ENCODE results near the gene C2orf92.

C2orf92 gene

GRCh38 chr2:97736185-97736584, 66.7 kb downstream of the C2orf92 start:
- no peak overlapping the region for H3K9ac ChIP-seq (ENCODE audit: low read length in 5 of 5)
- peaks cover 0 to 3% (median 0%) of the 10 kb centered on the region in 5 donors for H3K27me3 ChIP-seq (ENCODE audit: control insufficient read depth in 5 of 5, insufficient read depth in 4 of 5, low read length in 5 of 5)
- peaks cover 0 to 5% (median 3%) of the 10 kb centered on the region in 5 donors for H3K4me1 ChIP-seq (ENCODE audit: control insufficient read depth in 5 of 5, insufficient read depth in 5 of 5, low read length in 5 of 5)
- H3K9me3 ChIP-seq (ENCODE audit: control insufficient read depth in 5 of 5, low read length in 5 of 5) = no peaks in the 10 kb centered on the region
- no peaks in the 10 kb centered on the region for H3K36me3 ChIP-seq (ENCODE audit: control insufficient read depth in 5 of 5, insufficient read depth in 5 of 5, low read length in 5 of 5)
- no peak overlapping the region for H3K27ac ChIP-seq (ENCODE audit: low read depth, low read length)
- H3K4me3 ChIP-seq (ENCODE audit: low read depth in 1 of 5, low read length in 5 of 5) = no peak overlapping the region

GRCh38 chr2:97736608-97737330, 67.3 kb downstream of the C2orf92 start:
- H3K9ac ChIP-seq (ENCODE audit: low read length in 5 of 5) = no peak overlapping the region
- no peaks in the 10 kb centered on the region for H3K9me3 ChIP-seq (ENCODE audit: control insufficient read depth in 5 of 5, low read length in 5 of 5)
- peaks cover 0 to 3% (median 0%) of the 10 kb centered on the region in 5 donors for H3K27me3 ChIP-seq (ENCODE audit: control insufficient read depth in 5 of 5, insufficient read depth in 4 of 5, low read length in 5 of 5)
- H3K27ac ChIP-seq (ENCODE audit: low read depth, low read length) = no peak overlapping the region
- no peak overlapping the region for H3K4me3 ChIP-seq (ENCODE audit: low read depth in 1 of 5, low read length in 5 of 5)
- peaks cover 0 to 10% (median 3%) of the 10 kb centered on the region in 5 donors for H3K4me1 ChIP-seq (ENCODE audit: control insufficient read depth in 5 of 5, insufficient read depth in 5 of 5, low read length in 5 of 5)
- H3K36me3 ChIP-seq (ENCODE audit: control insufficient read depth in 5 of 5, insufficient read depth in 5 of 5, low read length in 5 of 5) = no peaks in the 10 kb centered on the region

- Histone ChIP-seq H3K36me3 (ENCODE audit: control insufficient read depth in 5 of 5, insufficient read depth in 5 of 5, low read length in 5 of 5) (no peaks in the 10 kb centered on the region), H3K4me1 (ENCODE audit: control insufficient read depth in 5 of 5, insufficient read depth in 5 of 5, low read length in 5 of 5) (peaks cover 0 to 18% (median 3%) of the 10 kb centered on the region in 5 donors), H3K9me3 (ENCODE audit: control insufficient read depth in 5 of 5, low read length in 5 of 5) (no peaks in the 10 kb centered on the region), H3K27me3 (ENCODE audit: control insufficient read depth in 5 of 5, insufficient read depth in 4 of 5, low read length in 5 of 5) (peaks cover 0 to 3% (median 0%) of the 10 kb centered on the region in 5 donors), H3K27ac (ENCODE audit: low read depth, low read length) (no peak overlapping the region), H3K9ac (ENCODE audit: low read length in 5 of 5) (no peak overlapping the region), H3K4me3 (ENCODE audit: low read depth in 1 of 5, low read length in 5 of 5) (no peak overlapping the region)
These were observed 68.1 kb downstream of the C2orf92 start for GRCh38 chr2:97737421-97738178.

- peaks cover 0 to 3% (median 0%) of the 10 kb centered on the region in 5 donors for H3K27me3 ChIP-seq (ENCODE audit: control insufficient read depth in 5 of 5, insufficient read depth in 4 of 5, low read length in 5 of 5)
- H3K27ac ChIP-seq (ENCODE audit: low read depth, low read length) = no peak overlapping the region
- peaks cover 0 to 18% (median 3%) of the 10 kb centered on the region in 5 donors for H3K4me1 ChIP-seq (ENCODE audit: control insufficient read depth in 5 of 5, insufficient read depth in 5 of 5, low read length in 5 of 5)
- no peak overlapping the region for H3K4me3 ChIP-seq (ENCODE audit: low read depth in 1 of 5, low read length in 5 of 5)
- H3K36me3 ChIP-seq (ENCODE audit: control insufficient read depth in 5 of 5, insufficient read depth in 5 of 5, low read length in 5 of 5) = no peaks in the 10 kb centered on the region
- no peak overlapping the region for H3K9ac ChIP-seq (ENCODE audit: low read length in 5 of 5)
- H3K9me3 ChIP-seq (ENCODE audit: control insufficient read depth in 5 of 5, low read length in 5 of 5) = no peaks in the 10 kb centered on the region
These were observed 68.9 kb downstream of the C2orf92 start for GRCh38 chr2:97738179-97739019.

GRCh38 chr2:97739020-97739892, 69.7 kb downstream of the C2orf92 start:
- Histone ChIP-seq H3K27ac (ENCODE audit: low read depth, low read length) (no peak overlapping the region), H3K4me1 (ENCODE audit: control insufficient read depth in 5 of 5, insufficient read depth in 5 of 5, low read length in 5 of 5) (peaks cover 0 to 18% (median 3%) of the 10 kb centered on the region in 5 donors), H3K4me3 (ENCODE audit: low read depth in 1 of 5, low read length in 5 of 5) (no peak overlapping the region), H3K9ac (ENCODE audit: low read length in 5 of 5) (no peak overlapping the region), H3K27me3 (ENCODE audit: control insufficient read depth in 5 of 5, insufficient read depth in 4 of 5, low read length in 5 of 5) (no peaks in the 10 kb centered on the region), H3K36me3 (ENCODE audit: control insufficient read depth in 5 of 5, insufficient read depth in 5 of 5, low read length in 5 of 5) (peaks cover under 1 to 6% (median 4%) of the 10 kb centered on the region in 5 donors), H3K9me3 (ENCODE audit: control insufficient read depth in 5 of 5, low read length in 5 of 5) (no peaks in the 10 kb centered on the region)

- Histone ChIP-seq H3K27me3 (ENCODE audit: control insufficient read depth in 5 of 5, insufficient read depth in 4 of 5, low read length in 5 of 5) (no peaks in the 10 kb centered on the region), H3K9me3 (ENCODE audit: control insufficient read depth in 5 of 5, low read length in 5 of 5) (no peaks in the 10 kb centered on the region), H3K4me1 (ENCODE audit: control insufficient read depth in 5 of 5, insufficient read depth in 5 of 5, low read length in 5 of 5) (peaks cover 0 to 18% (median 3%) of the 10 kb centered on the region in 5 donors), H3K9ac (ENCODE audit: low read length in 5 of 5) (no peak overlapping the region), H3K36me3 (ENCODE audit: control insufficient read depth in 5 of 5, insufficient read depth in 5 of 5, low read length in 5 of 5) (peaks cover 3 to 7% (median 6%) of the 10 kb centered on the region in 5 donors), H3K27ac (ENCODE audit: low read depth, low read length) (no peak overlapping the region), H3K4me3 (ENCODE audit: low read depth in 1 of 5, low read length in 5 of 5) (no peak overlapping the region)
These were observed 70.4 kb downstream of the C2orf92 start for GRCh38 chr2:97739893-97740245.

GRCh38 chr2:97740590-97741182, 71.2 kb downstream of the C2orf92 start:
- Histone ChIP-seq H3K27ac (ENCODE audit: low read depth, low read length) (no peak overlapping the region), H3K4me1 (ENCODE audit: control insufficient read depth in 5 of 5, insufficient read depth in 5 of 5, low read length in 5 of 5) (peaks cover 0 to 18% (median 3%) of the 10 kb centered on the region in 5 donors), H3K4me3 (ENCODE audit: low read depth in 1 of 5, low read length in 5 of 5) (no peak overlapping the region), H3K36me3 (ENCODE audit: control insufficient read depth in 5 of 5, insufficient read depth in 5 of 5, low read length in 5 of 5) (peaks cover 3 to 7% (median 6%) of the 10 kb centered on the region in 5 donors), H3K27me3 (ENCODE audit: control insufficient read depth in 5 of 5, insufficient read depth in 4 of 5, low read length in 5 of 5) (no peaks in the 10 kb centered on the region), H3K9ac (ENCODE audit: low read length in 5 of 5) (no peak overlapping the region), H3K9me3 (ENCODE audit: control insufficient read depth in 5 of 5, low read length in 5 of 5) (no peaks in the 10 kb centered on the region)

- H3K27ac ChIP-seq (ENCODE audit: low read depth, low read length) = no peak overlapping the region
- peaks cover 3 to 7% (median 6%) of the 10 kb centered on the region in 5 donors for H3K36me3 ChIP-seq (ENCODE audit: control insufficient read depth in 5 of 5, insufficient read depth in 5 of 5, low read length in 5 of 5)
- H3K4me3 ChIP-seq (ENCODE audit: low read depth in 1 of 5, low read length in 5 of 5) = no peak overlapping the region
- H3K27me3 ChIP-seq (ENCODE audit: control insufficient read depth in 5 of 5, insufficient read depth in 4 of 5, low read length in 5 of 5) = no peaks in the 10 kb centered on the region
- peaks cover 0 to 18% (median 3%) of the 10 kb centered on the region in 5 donors for H3K4me1 ChIP-seq (ENCODE audit: control insufficient read depth in 5 of 5, insufficient read depth in 5 of 5, low read length in 5 of 5)
- H3K9me3 ChIP-seq (ENCODE audit: control insufficient read depth in 5 of 5, low read length in 5 of 5) = no peaks in the 10 kb centered on the region
- no peak overlapping the region for H3K9ac ChIP-seq (ENCODE audit: low read length in 5 of 5)
These were observed 71.7 kb downstream of the C2orf92 start for GRCh38 chr2:97741251-97741650.

GRCh38 chr2:97741686-97742085, 72.2 kb downstream of the C2orf92 start:
- H3K9me3 ChIP-seq (ENCODE audit: control insufficient read depth in 5 of 5, low read length in 5 of 5) = no peaks in the 10 kb centered on the region
- peaks cover 3 to 7% (median 6%) of the 10 kb centered on the region in 5 donors for H3K36me3 ChIP-seq (ENCODE audit: control insufficient read depth in 5 of 5, insufficient read depth in 5 of 5, low read length in 5 of 5)
- no peak overlapping the region for H3K9ac ChIP-seq (ENCODE audit: low read length in 5 of 5)
- H3K27ac ChIP-seq (ENCODE audit: low read depth, low read length) = no peak overlapping the region
- H3K4me3 ChIP-seq (ENCODE audit: low read depth in 1 of 5, low read length in 5 of 5) = no peak overlapping the region
- no peaks in the 10 kb centered on the region for H3K27me3 ChIP-seq (ENCODE audit: control insufficient read depth in 5 of 5, insufficient read depth in 4 of 5, low read length in 5 of 5)
- peaks cover 0 to 18% (median 3%) of the 10 kb centered on the region in 5 donors for H3K4me1 ChIP-seq (ENCODE audit: control insufficient read depth in 5 of 5, insufficient read depth in 5 of 5, low read length in 5 of 5)
